HG02798 (cell line): Measurements from ENCODE around the gene MSANTD7.
A peak's percentile ranks its signal among the peaks of the same experiment; 100 is the strongest.
"Not testable (repeated sequence)": the region's sequence is repeated elsewhere in the genome, so short reads cannot be mapped to it uniquely, and the experiment has no call there.

Experiments
- ATAC-seq: cut with Tn5 transposase; IDR thresholded peaks from one replicate; pipeline ENCODE4 v1.9.1; 2021; ENCODE audit warnings: mild to moderate bottlenecking; ENCODE audit not compliant: unreplicated experiment, poor library complexity

Gene MSANTD7

GRCh38 chr10:14837757-14838581 is at the start of gene MSANTD7, which contains the start of the genes CDNF and HSPA14:
TSS of gene MSANTD7 (plus strand) at chr10:14838306. CDS start at chr10:14842285, 3,979 bp downstream.
TSS of gene CDNF (minus strand) at chr10:14838037. CDS start at chr10:14837946, 91 bp downstream.
TSS of gene HSPA14 (plus strand) at chr10:14838306. CDS start at chr10:14838403, 97 bp downstream.
- peak; percentile 96 for ATAC-seq

GRCh38 chr10:14798636-14799035 is 39.5 kb upstream of the MSANTD7 start:
- no peak for ATAC-seq

- no peak for ATAC-seq
Observed at GRCh38 chr10:14800397-14800796, 37.7 kb upstream of the MSANTD7 start.

- ATAC-seq: no peak
Observed at GRCh38 chr10:14801723-14802122, 36.4 kb upstream of the MSANTD7 start.

GRCh38 chr10:14803827-14804226 is 34.3 kb upstream of the MSANTD7 start:
- no peak for ATAC-seq

- ATAC-seq: no peak
Observed at GRCh38 chr10:14806318-14806717, 31.8 kb upstream of the MSANTD7 start.

GRCh38 chr10:14810969-14811953 is 26.8 kb upstream of the MSANTD7 start:
- no peak for ATAC-seq

GRCh38 chr10:14812271-14812670 is 25.8 kb upstream of the MSANTD7 start:
- ATAC-seq: no peak

GRCh38 chr10:14815681-14816080 is 22.4 kb upstream of the MSANTD7 start:
- ATAC-seq: no peak

GRCh38 chr10:14816717-14817116 is 21.4 kb upstream of the MSANTD7 start:
- not testable (repeated sequence) for ATAC-seq

- ATAC-seq: no peak
Observed at GRCh38 chr10:14820010-14820774, 17.9 kb upstream of the MSANTD7 start.

- no peak for ATAC-seq
Observed at GRCh38 chr10:14820775-14821154, 17.3 kb upstream of the MSANTD7 start.

- ATAC-seq: no peak
Observed at GRCh38 chr10:14821635-14822375, 16.3 kb upstream of the MSANTD7 start.

- no peak for ATAC-seq
Observed at GRCh38 chr10:14822879-14823755, 15.0 kb upstream of the MSANTD7 start.

- ATAC-seq: no peak
Observed at GRCh38 chr10:14823966-14824365, 14.1 kb upstream of the MSANTD7 start.

GRCh38 chr10:14826076-14826829 is 11.9 kb upstream of the MSANTD7 start:
- no peak for ATAC-seq

GRCh38 chr10:14833106-14833505 is 5.0 kb upstream of the MSANTD7 start:
- ATAC-seq: no peak

- no peak for ATAC-seq
Observed at GRCh38 chr10:14836208-14836607, 1.9 kb upstream of the MSANTD7 start.
